Limb (tissue), 2 donors: ENCODE measurements around the gene MYOCOS.

Experiments
- DNase-seq, 2 donors: peaks; one replicate each; pipeline ENCODE4 v3.0.0-alpha.2; 2016; ENCODE audit errors: extremely low spot score in 2 of 2

The MYOCOS gene

DNA sequence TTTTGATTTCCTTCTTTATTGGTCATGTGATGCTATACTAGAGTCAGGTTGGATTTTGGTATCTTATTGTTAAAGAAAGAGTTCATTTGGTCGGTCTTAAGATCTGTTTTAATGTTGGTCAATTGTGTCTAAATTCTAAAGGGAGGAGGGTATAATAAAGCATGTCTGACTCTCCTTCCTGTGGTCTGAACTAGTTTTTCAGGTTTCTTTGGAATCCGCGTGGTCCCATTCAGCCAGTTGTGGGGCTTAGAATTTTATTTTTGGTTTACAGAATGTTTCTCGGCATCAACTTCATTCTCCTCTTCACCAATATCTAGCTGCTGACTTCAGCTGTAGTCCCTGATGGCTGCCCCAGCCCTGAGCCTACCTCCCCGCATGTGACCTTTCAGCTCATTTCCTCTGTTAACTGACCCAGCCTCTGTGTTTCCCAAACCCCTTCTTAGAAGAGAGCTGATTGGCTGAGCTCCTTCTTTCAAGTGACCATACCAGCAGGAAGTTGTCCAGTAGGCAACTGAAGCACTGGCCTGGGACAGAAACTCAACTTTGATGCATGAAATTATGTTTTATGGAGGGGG, 39.1 kb downstream of the MYOCOS start:
- DNase-seq: no peak

DNA sequence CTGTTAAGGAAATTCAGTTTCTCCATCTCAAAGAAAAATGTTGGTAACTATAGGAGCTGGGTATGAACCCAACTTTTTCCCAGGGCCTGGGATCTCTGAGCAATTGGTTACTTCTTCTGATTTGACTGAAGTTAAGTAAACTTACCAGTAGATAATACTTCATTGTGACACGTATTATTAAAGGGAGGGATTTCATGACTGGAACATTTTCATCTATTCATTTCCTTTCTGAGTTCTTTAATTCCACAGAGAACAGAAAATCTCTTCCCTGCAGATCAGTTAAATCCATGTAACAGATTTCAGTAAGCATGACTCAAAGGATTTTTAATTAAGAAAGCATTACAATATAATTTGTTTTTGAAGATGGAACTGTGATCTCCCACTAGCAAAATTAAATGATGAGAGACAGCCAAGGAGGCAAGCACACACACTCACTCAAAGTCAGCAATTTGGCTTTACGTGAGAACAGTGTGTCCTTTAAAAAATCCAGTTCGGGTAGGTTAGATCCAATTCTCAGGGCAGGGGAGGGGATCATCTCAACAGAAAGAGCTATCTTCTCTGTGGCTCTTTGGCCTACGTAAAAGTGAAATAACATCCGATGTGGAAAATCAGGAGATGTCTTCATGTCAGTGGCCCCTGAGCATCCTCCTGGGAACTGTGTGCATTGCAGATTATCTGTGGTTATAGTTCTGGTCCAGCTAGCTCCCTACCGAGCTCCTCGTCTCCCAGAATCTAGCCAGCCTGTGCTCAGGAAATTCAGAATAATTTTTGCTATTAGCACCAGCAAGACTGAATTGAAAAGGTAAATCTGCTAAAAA, 41.2 kb downstream of the MYOCOS start:
- DNase-seq: no peak

DNA sequence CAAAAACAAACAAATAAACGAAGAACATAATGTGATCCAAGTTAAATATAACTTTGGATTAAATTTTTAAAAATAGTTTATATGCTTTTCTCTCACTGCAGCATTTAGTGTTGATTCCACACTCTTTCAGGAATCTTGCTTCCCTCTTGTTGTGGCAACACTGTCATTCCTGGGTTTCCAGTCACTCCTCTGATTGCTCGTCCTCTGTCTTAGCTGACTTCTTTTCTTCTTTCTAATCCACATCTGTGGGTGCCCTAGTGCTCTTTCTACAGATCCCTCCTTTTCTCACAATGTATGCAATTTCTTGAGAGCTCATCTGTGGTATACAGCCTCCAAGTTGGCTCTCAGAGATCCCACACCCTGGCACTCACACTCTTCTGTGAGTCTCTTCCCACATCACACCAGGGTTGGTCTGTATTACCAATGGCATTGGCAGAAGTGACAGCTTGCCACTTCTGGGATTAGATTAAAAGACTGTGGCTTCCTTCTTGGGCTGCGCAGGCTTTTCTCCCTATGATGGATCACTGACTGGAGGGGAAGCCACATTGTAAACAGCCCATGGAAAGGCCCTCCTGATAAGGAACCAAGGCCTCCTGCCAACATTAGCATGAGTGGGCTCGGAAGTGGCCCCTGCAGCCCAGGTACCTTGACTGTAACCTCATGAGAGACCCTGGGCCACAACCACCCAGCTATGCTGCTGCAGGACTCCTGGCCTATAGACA, 42.0 kb downstream of the MYOCOS start:
- no peak for DNase-seq

DNA sequence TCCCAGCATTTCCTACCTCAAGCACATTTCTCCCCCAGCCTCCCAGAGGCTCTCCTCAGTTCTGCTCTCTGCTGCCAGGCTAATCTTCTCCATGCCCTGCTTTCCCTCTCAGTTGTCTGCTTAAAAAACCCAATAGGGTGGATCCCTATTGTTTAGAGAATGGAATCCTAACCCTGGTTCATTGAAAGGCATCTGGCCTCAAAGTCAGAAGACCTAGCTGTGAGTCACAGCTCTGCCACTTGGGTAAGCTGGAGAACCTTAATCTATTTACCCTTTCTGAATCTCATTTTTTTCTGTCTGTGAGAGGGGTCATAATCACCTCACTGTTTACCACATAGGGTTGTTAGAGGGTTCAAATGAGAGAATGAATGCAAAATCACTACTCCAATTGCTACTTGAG, 42.9 kb downstream of the MYOCOS start:
- no peak for DNase-seq

DNA sequence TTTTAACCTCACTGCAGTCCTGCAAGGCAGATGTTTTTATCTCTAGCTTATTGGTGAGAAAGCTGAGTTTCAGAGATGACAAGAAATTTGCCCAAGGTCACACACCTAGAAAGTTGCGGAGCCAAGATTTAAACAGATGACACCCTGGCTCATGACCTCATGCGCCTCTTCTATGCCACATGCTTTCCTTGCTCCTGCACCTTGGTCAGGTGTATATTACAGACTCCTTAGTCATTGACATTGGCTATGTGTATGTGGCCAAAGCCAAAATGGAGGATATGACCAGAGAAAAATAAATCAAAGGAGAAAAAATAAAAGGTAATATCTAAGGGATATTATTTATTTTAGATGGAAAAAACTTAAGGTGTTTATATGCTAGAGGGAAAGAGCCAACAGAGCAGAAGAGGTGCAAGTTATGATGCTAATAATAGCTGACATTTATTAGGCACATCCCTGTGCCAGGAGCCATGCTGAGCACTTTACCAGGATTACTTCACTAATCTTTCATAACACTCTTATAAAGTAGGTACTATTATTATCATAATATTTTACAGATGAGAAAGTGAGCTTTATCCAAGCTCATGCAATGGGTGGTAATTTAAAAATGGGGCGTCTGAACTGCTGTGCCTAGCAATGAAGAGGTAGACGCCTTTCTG, 44.2 kb downstream of the MYOCOS start:
- no peak for DNase-seq

DNA sequence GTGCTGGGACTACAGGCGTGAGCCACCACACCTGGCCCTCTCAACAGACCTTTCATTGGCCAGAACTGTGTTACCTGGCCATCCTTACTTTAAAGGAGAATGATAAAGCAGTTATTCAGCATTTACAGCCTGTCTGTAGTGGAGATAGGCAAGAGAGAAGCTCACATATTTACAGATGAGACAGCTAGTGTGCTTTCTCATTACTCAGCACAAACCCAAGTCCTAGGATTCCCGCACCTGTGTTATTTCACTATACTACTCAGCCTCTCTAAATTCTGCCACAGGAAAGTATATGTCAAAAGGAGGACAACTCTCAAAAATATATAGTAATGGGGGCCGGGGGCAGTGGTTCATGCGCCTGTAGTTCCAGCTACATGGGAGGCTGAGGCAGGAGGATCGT, 46.3 kb downstream of the MYOCOS start:
- DNase-seq: no peak

DNA sequence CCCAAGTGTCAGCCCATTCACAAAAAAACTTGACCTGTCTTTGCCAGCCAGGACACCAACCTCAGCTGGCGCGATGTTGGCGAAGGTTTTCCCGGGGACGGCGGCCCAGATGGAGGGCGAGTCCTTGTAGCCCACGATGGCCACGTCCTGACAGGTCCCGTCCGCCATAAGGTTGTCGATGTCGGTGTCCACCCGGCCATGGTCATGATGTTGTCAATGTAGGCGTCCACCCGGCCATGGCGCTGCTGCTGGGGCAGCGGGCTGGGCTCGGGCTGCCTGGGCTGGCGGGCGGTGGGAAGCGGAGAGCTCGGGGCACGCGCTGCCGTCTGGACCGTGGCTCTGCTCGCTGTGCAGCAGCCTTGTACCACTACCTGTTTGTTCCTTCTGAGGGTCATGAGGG, 48.7 kb downstream of the MYOCOS start:
- DNase-seq: no peak

DNA sequence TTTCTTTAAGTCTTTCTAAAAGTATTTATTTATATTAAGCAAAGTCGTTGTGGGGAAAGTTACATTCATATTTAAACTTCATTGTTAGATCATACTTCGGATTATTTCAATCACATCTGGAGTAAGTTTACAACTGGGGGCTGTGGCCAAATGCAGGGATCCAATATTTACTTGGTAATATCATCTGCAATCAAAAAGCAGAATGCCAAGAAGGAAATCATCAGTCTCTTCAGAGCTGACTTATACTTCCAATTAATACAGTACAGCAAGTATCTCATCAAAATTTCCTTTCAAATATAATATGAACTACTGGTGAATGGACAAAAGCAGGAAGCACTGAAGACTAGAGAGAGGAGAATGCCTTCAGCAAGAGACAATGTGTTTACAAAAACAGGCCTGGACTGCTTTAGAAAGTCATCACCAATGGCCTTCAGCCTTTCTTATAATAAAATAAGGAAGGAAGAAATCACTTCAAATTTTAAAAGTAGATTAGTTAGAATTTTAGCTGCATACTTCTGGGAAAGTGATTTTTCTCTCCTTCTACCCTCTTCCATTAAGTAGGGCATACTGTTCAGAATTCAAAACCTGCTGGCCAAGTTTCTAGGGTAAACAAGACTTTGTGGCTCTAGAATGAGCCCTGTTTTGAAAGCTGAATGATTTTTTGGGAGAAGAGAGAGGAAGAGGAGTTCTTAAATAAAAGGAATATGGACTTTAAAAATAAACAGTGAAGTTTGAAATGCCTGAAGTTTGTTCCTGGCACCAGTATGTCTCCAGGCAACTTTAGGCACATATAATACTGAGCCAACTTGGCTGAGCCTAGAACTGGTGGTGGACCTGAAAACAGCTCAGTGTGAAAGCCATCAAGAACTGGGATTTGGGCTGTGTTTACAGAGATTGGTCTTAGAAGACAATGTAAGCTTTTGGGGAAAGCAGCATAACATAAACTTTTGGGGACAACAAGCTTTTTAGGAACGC, 52.7 kb downstream of the MYOCOS start:
- DNase-seq: no peak
